AG04449 (cell line): Measurements from ENCODE around the gene PSMG4.
A peak's percentile ranks its signal among the peaks of the same experiment; 100 is the strongest.

Experiments
- CTCF ChIA-PET: fragments of 350-600 bp; formaldehyde crosslinking; extraction: SDS; loops from one replicate; lab custom pipeline; 2021; ENCODE audit warnings: antibody characterized with exemption; lab: Yijun Ruan, JAX
- POLR2A ChIA-PET: fragments of 400-600, 350-600 bp; formaldehyde crosslinking; extraction: SDS; loops from one replicate; lab custom pipeline; 2020; ENCODE audit warnings: antibody characterized with exemption, inconsistent platforms; lab: Yijun Ruan, JAX
- DNase-seq: peaks from one replicate; pipeline ENCODE4 v3.0.0-alpha.2; 2010; ENCODE audit warnings: low read depth, low spot score
- H3K4me3 ChIP-seq: 2 replicates; pipeline ENCODE4 v1.5.1; 2011; ENCODE audit warnings: low read depth, mild to moderate bottlenecking, control low read depth, low read length
- TF ChIP-seq, protein P1 (sequence below): IDR thresholded peaks from one replicate; pipeline ENCODE4 v1.5.1; 2011; ENCODE audit warnings: mild to moderate bottlenecking, moderate library complexity, low read length, control low read depth, inconsistent platforms; ENCODE audit not compliant: insufficient read depth; ENCODE audit errors: missing control alignments

Gene PSMG4

DNA sequence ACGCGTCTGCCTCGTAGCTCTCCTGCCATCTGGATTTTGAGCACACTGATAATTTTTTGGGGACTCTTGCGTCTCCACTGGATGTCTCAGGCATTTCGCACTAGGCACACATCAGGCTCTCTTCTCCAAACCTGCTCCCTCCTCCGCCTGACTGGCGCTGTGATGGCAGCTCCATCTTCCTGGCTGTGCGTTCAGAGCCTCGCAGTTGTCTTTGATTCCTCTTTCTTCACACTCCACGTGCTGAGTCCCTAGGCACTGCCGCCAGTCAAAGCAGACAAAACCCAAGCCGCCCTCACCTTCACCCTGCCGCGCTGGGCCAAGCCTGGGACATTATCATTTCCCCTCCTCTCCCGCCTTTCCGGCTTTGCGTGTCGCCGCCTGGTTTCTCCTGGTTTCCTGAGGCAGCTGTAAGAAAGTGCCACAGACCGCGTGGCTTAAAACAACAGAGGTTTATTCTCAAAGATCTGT lies 778 bp downstream of the PSMG4 start:
- ChIA-PET POLR2A (interaction anchor here (0.6 to 3.3 kb wide), 8 partner anchors 11 to 762 kb away, joined by 3 to 18 read pairs (median 4); partner anchors contain the start of gene TUBB2A), CTCF (interaction anchor here (0.6 to 3.6 kb wide), 13 partner anchors 8 to 738 kb away, joined by 3 to 21 read pairs (median 5); partner anchors contain the start of gene TUBB2A)
- TF ChIP-seq, protein P1, sequence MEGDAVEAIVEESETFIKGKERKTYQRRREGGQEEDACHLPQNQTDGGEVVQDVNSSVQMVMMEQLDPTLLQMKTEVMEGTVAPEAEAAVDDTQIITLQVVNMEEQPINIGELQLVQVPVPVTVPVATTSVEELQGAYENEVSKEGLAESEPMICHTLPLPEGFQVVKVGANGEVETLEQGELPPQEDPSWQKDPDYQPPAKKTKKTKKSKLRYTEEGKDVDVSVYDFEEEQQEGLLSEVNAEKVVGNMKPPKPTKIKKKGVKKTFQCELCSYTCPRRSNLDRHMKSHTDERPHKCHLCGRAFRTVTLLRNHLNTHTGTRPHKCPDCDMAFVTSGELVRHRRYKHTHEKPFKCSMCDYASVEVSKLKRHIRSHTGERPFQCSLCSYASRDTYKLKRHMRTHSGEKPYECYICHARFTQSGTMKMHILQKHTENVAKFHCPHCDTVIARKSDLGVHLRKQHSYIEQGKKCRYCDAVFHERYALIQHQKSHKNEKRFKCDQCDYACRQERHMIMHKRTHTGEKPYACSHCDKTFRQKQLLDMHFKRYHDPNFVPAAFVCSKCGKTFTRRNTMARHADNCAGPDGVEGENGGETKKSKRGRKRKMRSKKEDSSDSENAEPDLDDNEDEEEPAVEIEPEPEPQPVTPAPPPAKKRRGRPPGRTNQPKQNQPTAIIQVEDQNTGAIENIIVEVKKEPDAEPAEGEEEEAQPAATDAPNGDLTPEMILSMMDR: peak; percentile 6
- DNase-seq: no peak
- H3K4me3 ChIP-seq: peak overlapping the region; percentile 97

DNA sequence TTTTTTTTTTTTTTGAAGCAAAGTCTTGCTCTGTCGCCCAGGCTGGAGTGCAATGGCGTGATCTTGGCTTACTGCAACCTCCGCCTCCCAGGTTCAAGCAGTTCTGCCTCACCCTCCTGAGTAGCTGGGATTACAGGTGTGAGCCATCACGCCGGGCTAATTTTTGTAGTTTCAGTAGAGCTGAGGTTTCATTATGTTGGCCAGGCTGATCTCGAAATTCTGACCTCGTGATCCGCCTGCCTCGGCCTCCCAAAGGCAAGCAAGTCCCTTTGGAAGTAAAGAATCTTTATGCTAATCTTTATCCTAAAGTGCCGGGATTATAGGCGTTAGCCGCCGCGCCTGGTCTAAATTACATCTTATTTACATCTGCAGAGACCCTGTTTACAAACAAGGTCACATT lies 1.5 kb downstream of the PSMG4 start:
- no peak overlapping the region for H3K4me3 ChIP-seq
- POLR2A ChIA-PET: interaction anchor here (0.7 to 3.3 kb wide), 3 partner anchors 103 to 459 kb away, joined by 4 to 18 read pairs (median 4); partner anchors contain the start of gene TUBB2A

GRCh38 chr6:3260772-3261517 lies 2.2 kb downstream of the PSMG4 start:
- peak overlapping the region; percentile 15 for H3K4me3 ChIP-seq
- POLR2A ChIA-PET: interaction anchor here (0.7 to 3.3 kb wide), 2 partner anchors 104 to 458 kb away, joined by 4 to 18 read pairs; partner anchors contain the start of gene TUBB2A
- DNase-seq: no peak
- CTCF ChIA-PET: interaction anchor here (0.6 to 3.6 kb wide), 8 partner anchors 10 to 186 kb away, joined by 3 to 21 read pairs (median 4); no protein-coding TSS in a partner anchor
- TF ChIP-seq, protein P1: no peak

More for the DNA sequence above, 1.5 kb downstream of the PSMG4 start:
- DNase-seq: no peak
- CTCF ChIA-PET: interaction anchor here (0.9 to 3.6 kb wide), 9 partner anchors 9 to 737 kb away, joined by 3 to 21 read pairs (median 5); no protein-coding TSS in a partner anchor
- TF ChIP-seq, protein P1: no peak

- CTCF ChIA-PET: interaction anchor here (0.6 to 3.6 kb wide), 7 partner anchors 10 to 186 kb away, joined by 3 to 21 read pairs (median 4); no protein-coding TSS in a partner anchor
- H3K4me3 ChIP-seq: no peak overlapping the region
- TF ChIP-seq, protein P1: no peak
- POLR2A ChIA-PET: interaction anchor here (3.3 kb wide), 1 partner anchor 105 kb away, joined by 18 read pairs; the partner anchor contains the start of gene TUBB2A
- DNase-seq: no peak
Measured at GRCh38 chr6:3261518-3261820, 2.7 kb downstream of the PSMG4 start.

DNA sequence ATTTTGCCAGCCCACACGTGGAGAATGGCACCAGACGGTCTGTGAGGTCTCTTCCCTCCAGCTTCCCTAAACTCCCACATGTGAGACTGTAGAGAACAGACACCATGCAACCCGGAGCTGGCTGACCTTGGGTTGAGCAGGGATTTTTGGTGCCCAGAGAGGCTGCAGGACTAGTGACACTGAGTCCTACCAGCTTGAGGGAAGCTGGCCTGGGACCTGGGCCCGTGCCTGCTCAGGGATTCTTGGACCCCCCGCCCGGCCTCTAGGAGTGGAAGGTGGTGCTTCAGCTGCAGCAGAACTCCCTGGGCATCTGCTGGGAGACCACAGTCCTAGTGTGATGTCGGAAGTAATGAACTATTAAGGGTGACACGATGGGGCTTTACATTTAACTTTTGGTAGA lies 3.2 kb downstream of the PSMG4 start:
- CTCF ChIA-PET: interaction anchor here (0.9 to 3.6 kb wide), 6 partner anchors 11 to 470 kb away, joined by 3 to 21 read pairs (median 7); no protein-coding TSS in a partner anchor
- no peak overlapping the region for H3K4me3 ChIP-seq
- TF ChIP-seq, protein P1: no peak
- no peak for DNase-seq
- POLR2A ChIA-PET: no interaction called here

DNA sequence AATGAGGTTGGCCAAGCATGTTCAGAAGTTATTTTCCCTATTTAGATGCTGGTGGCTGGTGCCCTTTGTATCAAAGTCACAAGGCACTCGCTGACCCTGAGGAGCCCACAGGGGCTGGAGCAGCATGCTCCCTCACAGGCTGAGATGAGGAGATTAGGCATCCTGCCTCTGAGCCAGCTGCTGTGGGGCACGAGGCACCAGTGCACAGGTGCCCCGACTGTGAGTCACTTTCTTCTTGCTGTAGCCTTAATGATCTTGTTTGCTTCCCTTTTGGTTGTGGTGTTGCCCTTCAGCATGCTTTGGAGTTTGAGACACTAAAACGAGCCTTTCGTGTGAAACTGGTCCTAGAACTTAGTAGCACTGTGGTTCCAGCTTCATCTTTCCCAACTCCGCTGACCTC lies 4.3 kb downstream of the PSMG4 start:
- TF ChIP-seq, protein P1: no peak
- ChIA-PET CTCF (interaction anchor here (1.5 to 2.5 kb wide), 3 partner anchors 11 to 469 kb away, joined by 4 to 11 read pairs (median 8); no protein-coding TSS in a partner anchor), POLR2A (no interaction called here)
- no peak for DNase-seq
- H3K4me3 ChIP-seq: no peak overlapping the region
